T-helper 1 cell (primary cell): ENCODE measurements around the gene ZSCAN18.

ENCODE experiments used
- DNase-seq, 5 donors: peaks; one replicate each; pipeline ENCODE4 v3.0.0-alpha.2; 2012 to 2020

Gene ZSCAN18

DNA sequence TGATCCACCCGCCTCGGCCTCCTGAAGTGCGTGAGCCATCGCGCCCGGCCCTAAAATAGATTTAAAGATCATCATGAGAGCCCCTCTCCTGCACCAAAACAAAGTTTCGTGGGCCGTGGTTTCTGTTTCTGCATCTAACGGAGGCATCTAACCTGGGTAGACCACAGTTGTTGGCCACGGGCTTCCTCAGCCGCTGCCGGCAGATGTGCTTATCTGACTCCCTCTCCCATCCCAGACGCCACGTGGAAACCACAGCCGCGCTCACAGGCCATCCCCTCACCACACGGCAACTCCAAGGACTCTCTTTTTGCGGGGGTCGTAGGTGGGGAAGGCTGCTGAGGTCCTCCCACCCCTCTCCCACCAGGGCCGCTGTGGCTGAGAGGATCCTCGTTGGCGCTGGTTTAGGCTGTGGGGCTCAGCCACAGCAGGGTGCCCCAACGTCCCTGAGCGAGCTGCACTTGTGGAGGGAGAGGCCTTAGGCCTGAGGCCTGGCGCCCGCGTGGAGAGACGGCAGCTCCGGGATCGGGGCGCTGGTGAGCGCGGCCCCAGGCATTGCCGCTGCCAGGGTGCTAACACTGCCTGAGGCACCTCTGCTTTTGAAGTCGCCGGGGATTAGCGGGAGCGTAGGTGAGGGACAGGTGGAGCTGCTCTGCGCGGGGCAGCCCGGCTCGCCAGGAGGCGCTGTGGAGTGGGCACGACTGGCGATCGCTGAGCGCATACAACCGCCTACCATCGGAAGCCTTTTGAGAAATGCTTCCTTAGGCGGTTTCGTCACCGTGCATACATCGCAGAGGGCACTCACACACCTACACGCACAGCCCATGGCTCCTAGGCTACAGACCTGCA, 55.3 kb downstream of the ZSCAN18 start:
- no peak for DNase-seq

DNA sequence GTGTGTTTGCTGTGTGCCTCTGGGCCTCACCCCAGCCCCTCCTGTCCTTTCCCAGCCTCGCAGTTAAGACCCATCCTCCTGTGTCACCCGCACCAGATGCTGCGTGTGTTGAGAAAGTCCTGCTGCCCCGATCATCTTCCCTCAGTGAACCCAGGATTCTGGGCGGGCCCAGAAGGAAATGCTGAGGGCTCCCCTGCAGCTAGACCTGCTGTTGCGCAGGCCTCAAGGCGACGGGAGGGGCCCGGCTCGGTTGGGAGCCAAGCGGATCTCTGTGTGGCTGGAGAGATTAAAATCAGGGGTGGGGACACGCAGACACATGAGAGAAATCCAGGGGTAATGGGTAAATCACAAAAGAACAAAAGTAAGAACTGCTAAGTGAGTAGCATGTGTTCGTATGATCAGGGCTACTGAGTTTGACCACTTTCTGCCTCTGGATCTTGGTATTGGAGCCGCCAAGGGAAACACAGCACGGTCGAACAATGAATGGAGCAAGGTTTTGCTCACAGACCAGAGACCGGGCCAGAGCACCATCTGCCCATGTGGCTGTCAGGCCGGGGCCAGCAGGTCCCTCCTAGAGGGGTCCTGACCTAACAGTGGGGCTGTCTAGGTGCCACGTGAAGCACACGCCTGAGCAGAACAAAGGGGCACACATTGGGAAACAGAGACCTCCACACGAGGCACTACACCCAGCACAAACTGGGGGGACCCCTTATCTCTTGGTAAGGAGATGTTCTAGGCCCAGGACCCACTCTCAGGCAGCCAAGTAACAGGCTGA, 57.1 kb downstream of the ZSCAN18 start:
- no peak for DNase-seq

DNA sequence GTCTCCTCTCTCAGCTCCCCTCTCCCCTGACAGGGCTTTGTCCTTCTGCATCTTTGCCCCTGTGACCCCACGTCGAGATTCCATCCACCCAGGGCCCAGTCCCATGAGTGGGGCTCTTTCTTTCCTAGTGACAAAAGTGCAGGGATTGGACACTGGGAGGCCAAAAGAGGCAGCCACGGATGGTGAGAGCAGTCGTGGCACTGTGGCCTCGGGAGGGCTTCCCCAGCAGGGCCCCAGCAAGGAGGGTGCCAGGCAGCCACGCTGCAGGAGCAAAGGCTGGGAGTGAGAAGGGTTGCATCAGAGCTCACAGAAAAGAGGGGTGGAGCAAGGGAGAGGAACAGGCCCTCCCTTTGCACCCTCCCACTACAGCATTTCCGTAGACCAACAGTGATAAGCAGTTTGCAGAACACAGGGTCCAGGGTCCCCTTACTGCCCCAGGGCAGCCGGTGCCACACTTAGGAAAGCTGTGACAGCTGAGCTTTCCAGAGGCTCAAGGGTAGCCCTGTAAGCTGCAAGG, 59.3 kb downstream of the ZSCAN18 start:
- DNase-seq: no peak

- DNase-seq: no peak
Observed at GRCh38 chr19:58037927-58038687, 59.9 kb downstream of the ZSCAN18 start.

GRCh38 chr19:58035863-58036262, 62.2 kb downstream of the ZSCAN18 start:
- no peak for DNase-seq

DNA sequence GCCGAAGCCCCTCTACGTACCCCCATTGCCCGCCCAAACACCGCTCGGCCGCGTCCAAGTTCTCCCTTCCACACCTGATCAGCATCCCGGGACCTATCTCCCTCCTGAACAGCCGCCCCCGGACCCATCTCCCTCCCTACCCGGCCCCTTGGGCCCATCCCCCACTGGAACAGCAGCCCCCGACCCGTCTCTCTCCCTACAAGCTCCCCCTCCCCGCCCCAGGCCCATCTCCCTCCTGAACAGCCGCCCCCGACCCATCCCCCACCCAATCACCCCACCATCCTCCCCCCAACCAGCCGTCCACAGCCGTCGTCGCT, 63.6 kb downstream of the ZSCAN18 start:
- DNase-seq: no peak
